H1 (cell line): ENCODE measurements around the gene TRMT6. TPM values are rescaled to one million over a fixed set of nuclear protein-coding genes. Genes with fewer than 3 reads are reported as not detected.

Experiments
- CTCF ChIA-PET: fragments of 300-600 bp; sonication (Branson Sonifier 250); formaldehyde crosslinking; loops from one replicate; lab custom pipeline; 2021; ENCODE audit not compliant: partially characterized antibody; lab: Charles Lee
- POLR2A ChIA-PET: fragments of 300-600 bp; sonication (Branson Sonifier 250); formaldehyde crosslinking; loops from one replicate; lab custom pipeline; 2021; ENCODE audit warnings: inconsistent platforms; ENCODE audit not compliant: partially characterized antibody; lab: Charles Lee
- DNase-seq, 2 experiments: peaks; one replicate each; pipeline versions ENCODE4 v3.0.0 to v3.0.0-alpha.2; 2010 to 2022; ENCODE audit warnings: low spot score in 2 of 2, low read depth in 1 of 2, mixed read lengths in 1 of 2
- FAIRE-seq: peaks from 2 replicates; lab custom pipeline; 2011; peaks lifted over from hg19 to GRCh38; lab: Jason Lieb, UNC
- H2AFZ ChIP-seq: 2 replicates; pipeline ENCODE4 v1.8.1; 2012; ENCODE audit warnings: low read length, inconsistent platforms
- H2AK5ac ChIP-seq: 2 replicates; pipeline ENCODE4 v1.6.1; 2013; ENCODE audit warnings: low read depth, low read length
- H2BK120ac ChIP-seq: replicated peaks from 2 replicates; pipeline ENCODE3; 2013; ENCODE audit warnings: low read depth, low read length, inconsistent platforms
- H2BK12ac ChIP-seq: 2 replicates; pipeline ENCODE4 v1.6.1; 2013; ENCODE audit warnings: low read depth, low read length
- H2BK15ac ChIP-seq: 2 replicates; pipeline ENCODE4 v1.6.1; 2013; ENCODE audit warnings: low read length
- H2BK20ac ChIP-seq: 2 replicates; pipeline ENCODE4 v1.6.1; 2013; ENCODE audit warnings: low read length
- H2BK5ac ChIP-seq: 2 replicates; pipeline ENCODE4 v1.6.1; 2013; ENCODE audit warnings: low read depth, low read length
- H3K14ac ChIP-seq: 2 replicates; pipeline ENCODE4 v1.6.1; 2013; ENCODE audit warnings: inconsistent platforms; ENCODE audit not compliant: insufficient read length
- H3K18ac ChIP-seq: 2 replicates; pipeline ENCODE4 v1.6.1; 2013; ENCODE audit warnings: low read length; ENCODE audit errors: extremely low read depth
- H3K23ac ChIP-seq: 2 replicates; pipeline ENCODE4 v1.6.1; 2013; ENCODE audit warnings: inconsistent platforms; ENCODE audit not compliant: insufficient read length
- H3K23me2 ChIP-seq: 2 replicates; pipeline ENCODE4 v1.6.1; 2013; ENCODE audit warnings: low read depth, low read length
- H3K27ac ChIP-seq: 2 replicates; pipeline ENCODE4 v1.6.1; 2011; ENCODE audit warnings: low read depth, low read length, inconsistent platforms
- H3K27me3 ChIP-seq, 4 experiments: replicated peaks in 1 of 4; 1 replicate in 1 of 4; 2 replicates in 3 of 4; pipeline versions ENCODE4 v1.6.1 to v1.8.1; 2011 to 2013; ENCODE audit warnings: low read length in 3 of 4, mild to moderate bottlenecking in 3 of 4, inconsistent platforms in 2 of 4, mixed read lengths in 2 of 4, moderate library complexity in 1 of 4; ENCODE audit not compliant: control insufficient read depth in 3 of 4, insufficient read depth in 3 of 4; ENCODE audit errors: extremely low read depth in 1 of 4
- H3K36me3 ChIP-seq, 4 experiments: 2 replicates each; pipeline versions ENCODE4 v1.6.1 to v1.8.1; 2011 to 2013; ENCODE audit warnings: mild to moderate bottlenecking in 4 of 4, low read length in 3 of 4, moderate library complexity in 2 of 4, control low read depth in 1 of 4, inconsistent platforms in 1 of 4; ENCODE audit not compliant: insufficient read depth in 4 of 4, control insufficient read depth in 2 of 4
- H3K4ac ChIP-seq: replicated peaks from 2 replicates; pipeline ENCODE3; 2013; ENCODE audit warnings: low read length, low read depth, mixed read lengths, inconsistent platforms; ENCODE audit not compliant: insufficient read length
- H3K4me1 ChIP-seq, 4 experiments: replicated peaks in 1 of 4; 1 replicate in 1 of 4; 2 replicates in 3 of 4; pipeline versions ENCODE4 v1.6.1 to v1.8.1; 2011 to 2013; ENCODE audit warnings: low read length in 3 of 4, inconsistent platforms in 2 of 4, mixed read lengths in 1 of 4; ENCODE audit not compliant: insufficient read depth in 4 of 4, control insufficient read depth in 3 of 4
- H3K4me2 ChIP-seq, 2 experiments: 2 replicates each; pipeline versions ENCODE4 v1.6.1 to v1.8.1; 2011 to 2013; ENCODE audit warnings: low read depth in 2 of 2, low read length in 2 of 2, control low read depth in 1 of 2, inconsistent platforms in 1 of 2, mild to moderate bottlenecking in 1 of 2; ENCODE audit not compliant: insufficient read depth in 1 of 2
- H3K4me3 ChIP-seq, 4 experiments: fragments of 200-600, 300-600 bp in 1 of 4; sonication (generic), shearing (Covaris generic), sonication (Bioruptor Twin) in 1 of 4; 2 replicates each; pipeline versions ENCODE4 v1.5.1 to v1.8.1; 2011 to 2016; ENCODE audit warnings: low read length in 4 of 4, low read depth in 3 of 4, control low read depth in 2 of 4, inconsistent platforms in 2 of 4, mild to moderate bottlenecking in 2 of 4, mixed read lengths in 1 of 4, moderate library complexity in 1 of 4; ENCODE audit not compliant: insufficient read depth in 2 of 4; ENCODE audit errors: extremely low read depth in 1 of 4
- H3K56ac ChIP-seq: replicated peaks from 2 replicates; pipeline ENCODE3; 2013; ENCODE audit warnings: low read depth, mild to moderate bottlenecking, mixed read lengths, low read length, inconsistent platforms; ENCODE audit not compliant: insufficient read length
- H3K79me1 ChIP-seq: 2 replicates; pipeline ENCODE4 v1.6.1; 2013; ENCODE audit warnings: low read depth, low read length, control low read depth
- H3K79me2 ChIP-seq, 2 experiments: 2 replicates each; pipeline versions ENCODE4 v1.6.1 to v1.8.1; 2012 to 2013; ENCODE audit warnings: low read length in 2 of 2, mild to moderate bottlenecking in 2 of 2, inconsistent platforms in 1 of 2; ENCODE audit not compliant: insufficient read depth in 2 of 2, control insufficient read depth in 1 of 2
- H3K9ac ChIP-seq, 4 experiments: replicated peaks in 1 of 4; 1 replicate in 1 of 4; 2 replicates in 3 of 4; pipeline versions ENCODE4 v1.6.1 to v1.8.1; 2011 to 2013; ENCODE audit warnings: low read depth in 3 of 4, low read length in 3 of 4, control low read depth in 2 of 4, mild to moderate bottlenecking in 2 of 4, moderate library complexity in 2 of 4, inconsistent platforms in 1 of 4; ENCODE audit errors: extremely low read depth in 1 of 4
- H3K9me3 ChIP-seq, 2 experiments: 2 replicates each; pipeline versions ENCODE4 v1.6.1 to v1.8.1; 2012 to 2013; ENCODE audit warnings: mild to moderate bottlenecking in 2 of 2, moderate library complexity in 2 of 2, control low read depth in 1 of 2, inconsistent platforms in 1 of 2, low read depth in 1 of 2, low read length in 1 of 2, mixed read lengths in 1 of 2; ENCODE audit not compliant: insufficient read depth in 2 of 2
- H4K20me1 ChIP-seq, 2 experiments: replicated peaks in 1 of 2; 2 replicates each; pipeline versions ENCODE3 to v1.8.1; 2011 to 2013; ENCODE audit warnings: inconsistent platforms in 2 of 2, low read length in 2 of 2, mild to moderate bottlenecking in 1 of 2; ENCODE audit not compliant: insufficient read depth in 2 of 2, control insufficient read depth in 1 of 2
- H4K5ac ChIP-seq: 2 replicates; pipeline ENCODE4 v1.6.1; 2013; ENCODE audit warnings: low read length, low read depth, mixed read lengths, inconsistent platforms; ENCODE audit not compliant: insufficient read length
- H4K8ac ChIP-seq: 2 replicates; pipeline ENCODE4 v1.8.0; 2013; ENCODE audit warnings: mild to moderate bottlenecking, moderate library complexity, low read length, inconsistent platforms; ENCODE audit not compliant: insufficient read depth; ENCODE audit errors: extremely low read depth
- H4K91ac ChIP-seq: replicated peaks from 2 replicates; pipeline ENCODE3; 2013; ENCODE audit warnings: low read length, mixed read lengths, inconsistent platforms; ENCODE audit not compliant: insufficient read length
- RBBP5 ChIP-seq: IDR thresholded peaks from 2 replicates; pipeline ENCODE4 v1.7.1; 2012; ENCODE audit warnings: low read depth, mild to moderate bottlenecking, inconsistent platforms, low read length, moderate library complexity, borderline replicate concordance
- SAP30 ChIP-seq: fragments of 300-600 bp; sonication (generic); IDR thresholded peaks from 2 replicates; pipeline ENCODE4 v1.7.1; 2012; ENCODE audit warnings: low read length, moderate library complexity, mild to moderate bottlenecking, inconsistent platforms; ENCODE audit not compliant: insufficient read depth, insufficient replicate concordance
- WGBS, 2 experiments: shearing (Covaris generic) in 1 of 2; methylation state at CpG; one replicate each; pipeline versions ENCODE4 v1.1.6 to v1.1.7; 2013 to 2015; ENCODE audit warnings: low lambda C conversion rate in 2 of 2, mixed read lengths in 2 of 2, inconsistent platforms in 1 of 2, low coverage in 1 of 2, missing lambda C conversion rate in 1 of 2; ENCODE audit not compliant: insufficient replicate concordance in 2 of 2, insufficient coverage in 1 of 2, insufficient read length in 1 of 2; ENCODE audit errors: extremely low coverage in 1 of 2, missing lambda C conversion rate in 1 of 2; 5-methylcytosine and 5-hydroxymethylcytosine counted together
- polyA plus RNA-seq, 7 experiments: library from polyadenylated mRNA; depleted of rRNA in 3 of 7; stranded (reverse) in 5 of 7; unstranded in 2 of 7; fragments of >200 nt in 5 of 7; fragments of 200-250 nt in 2 of 7; gene quantifications; 1 replicate in 5 of 7; 2 replicates in 1 of 7; 4 replicates in 1 of 7; pipeline versions ENCODE4 v1.2.1 to v1.2.3, GENCODE V29; 2011 to 2013; ENCODE audit warnings: missing spikeins in 2 of 7, mixed read lengths in 2 of 7
- total RNA-seq: library from RNA; stranded (reverse); fragmentation: NEBNext Ultra II Directional; extraction: Animal tissue kit (Norgen Biotek cat#: 25700); gene quantifications from 2 replicates; pipeline ENCODE4 v1.2.1, GENCODE V29; 2021
- TF ChIP-seq, protein P1 (sequence below): IDR thresholded peaks from 2 replicates; pipeline ENCODE4 v1.6.1; 2011; ENCODE audit warnings: low read depth, mild to moderate bottlenecking, low read length; ENCODE audit not compliant: insufficient read depth

Gene TRMT6
- total and polyA plus RNA-seq, 2 of the 8 experiments (the other 6 are each of a cell fraction or from before 2014, with no cell fraction given) = 6.9 to 23.3 TPM

GRCh38 chr20:5968462-5968861 lies 18.1 kb upstream of the TRMT6 start:
- Histone ChIP-seq H3K18ac (no peak overlapping the region), H3K27ac (no peak overlapping the region), H3K9me3 (no peaks in the 10 kb centered on the region), H4K8ac (no peak overlapping the region), H2BK20ac (no peak overlapping the region), H4K5ac (no peak overlapping the region), H4K91ac (no peak overlapping the region), H3K27me3 (peaks cover 13 to 58% (median 34%) of the 10 kb centered on the region in 4 experiments), H3K4me3 (no peak overlapping the region), H3K56ac (no peak overlapping the region), H2BK5ac (no peak overlapping the region), H3K14ac (no peak overlapping the region), H3K36me3 (peaks cover 0 to 53% (median 26%) of the 10 kb centered on the region in 4 experiments; a peak in 7 of 8 replicates), H3K9ac (no peak overlapping the region), H4K20me1 (peaks cover 28 to 36% of the 10 kb centered on the region in 2 experiments), H3K79me1 (no peaks in the 10 kb centered on the region), H2BK12ac (no peak overlapping the region), H2BK15ac (no peak overlapping the region), H3K4ac (no peak overlapping the region), H2AK5ac (no peak overlapping the region), H2BK120ac (no peak overlapping the region), H3K4me1 (peaks cover 0 to 14% (median 4%) of the 10 kb centered on the region in 4 experiments; a peak in 2 of 7 replicates), H3K23me2 (no peaks in the 10 kb centered on the region), H3K23ac (no peak overlapping the region), H3K79me2 (no peaks in the 10 kb centered on the region), H2AFZ (no peak overlapping the region), H3K4me2 (no peak overlapping the region)
- ChIA-PET CTCF (interaction anchor here (0.9 to 1.1 kb wide), 2 partner anchors 106 to 458 kb away, joined by 3 to 4 read pairs; no protein-coding TSS in a partner anchor), POLR2A (interaction anchor here (1.5 kb wide), 1 partner anchor 10 kb away, joined by 3 read pairs; no protein-coding TSS in a partner anchor)
- TF ChIP-seq RBBP5 = no peak
- TF ChIP-seq, protein P1, sequence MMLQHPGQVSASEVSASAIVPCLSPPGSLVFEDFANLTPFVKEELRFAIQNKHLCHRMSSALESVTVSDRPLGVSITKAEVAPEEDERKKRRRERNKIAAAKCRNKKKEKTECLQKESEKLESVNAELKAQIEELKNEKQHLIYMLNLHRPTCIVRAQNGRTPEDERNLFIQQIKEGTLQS = no peak
- no peak for TF ChIP-seq SAP30
- FAIRE-seq = no peak
- 89% methylated on average over 3 of the region's 3 CpGs; no CpG with 5 or more reads in 1 of the 2 experiments for WGBS, 2 experiments
- no peak for DNase-seq
